HG02870 (cell line): Measurements from ENCODE around the gene SYT17.

ENCODE experiments used
- ATAC-seq: cut with Tn5 transposase; IDR thresholded peaks from one replicate; pipeline ENCODE4 v1.9.1; 2021; ENCODE audit warnings: mild to moderate bottlenecking, moderate library complexity; ENCODE audit not compliant: unreplicated experiment

The SYT17 gene

DNA sequence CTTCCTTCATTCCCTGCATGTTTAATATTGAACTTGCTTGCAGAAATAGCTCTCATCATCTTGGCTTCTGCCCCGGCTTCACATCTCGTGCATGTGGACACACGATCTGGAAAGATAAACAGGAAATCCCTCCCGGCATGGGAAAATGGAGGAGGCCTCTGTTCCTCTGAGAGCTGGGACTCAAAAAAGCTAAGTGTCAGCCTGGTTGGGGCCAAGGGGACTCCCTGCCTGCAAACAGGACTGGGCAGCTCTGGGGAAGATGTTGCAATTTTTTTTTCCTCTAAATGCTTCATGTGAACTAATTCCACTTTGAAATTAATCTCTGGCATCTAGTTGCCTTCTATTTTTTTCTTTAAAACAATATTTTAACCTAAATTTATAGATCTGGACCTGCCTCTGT is 29.4 kb upstream of the SYT17 start:
- no peak for ATAC-seq

DNA sequence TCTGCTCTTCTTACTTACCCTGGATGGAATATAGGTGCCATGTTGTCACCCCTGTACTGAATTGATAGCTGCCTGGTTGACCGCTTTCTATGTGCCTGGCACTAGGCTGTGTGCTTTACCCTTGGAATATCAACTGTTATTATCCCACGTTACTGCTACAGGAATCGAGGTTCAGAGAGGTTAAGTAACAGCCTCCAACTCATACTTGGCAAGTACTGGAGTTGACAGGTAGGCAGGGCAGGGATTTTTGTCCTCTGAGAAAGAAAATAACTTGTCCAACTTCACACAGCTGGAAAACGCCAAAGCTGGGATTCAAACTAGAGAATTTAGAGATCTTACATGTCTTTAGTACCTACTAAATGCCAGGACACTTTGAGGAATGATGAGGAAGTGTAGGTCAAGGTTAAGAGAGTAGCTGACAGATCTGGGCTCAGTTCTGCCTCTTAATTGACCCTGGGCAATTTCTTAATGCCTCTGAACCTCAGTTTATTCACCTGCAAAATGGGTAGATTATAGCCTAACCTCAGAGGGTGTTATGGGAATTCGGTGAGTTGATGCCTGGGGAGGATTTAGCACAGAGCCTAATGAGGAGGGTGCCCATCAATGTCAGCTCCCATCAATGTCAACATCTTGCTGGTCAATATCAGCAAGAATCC is 28.5 kb upstream of the SYT17 start:
- no peak for ATAC-seq

DNA sequence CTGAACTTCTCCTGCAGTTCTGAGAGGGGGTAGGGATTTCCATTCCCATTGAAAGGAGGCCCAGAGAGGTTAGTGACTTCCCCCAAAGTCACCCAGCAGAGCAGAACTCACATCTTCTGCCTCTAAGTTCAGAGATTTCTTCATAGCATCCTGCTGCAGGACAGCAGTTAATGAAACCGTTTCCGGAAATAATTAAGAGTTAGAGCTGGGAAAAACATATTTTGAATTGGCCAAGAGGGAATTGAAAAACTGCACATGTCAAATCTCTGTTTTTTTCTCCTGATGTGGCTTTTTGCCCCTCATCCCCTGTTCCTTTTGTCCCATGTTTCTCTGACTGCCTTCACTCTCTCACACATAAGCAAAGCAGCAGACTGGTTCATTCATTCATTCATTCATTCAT is 27.6 kb upstream of the SYT17 start:
- ATAC-seq, result no peak

DNA sequence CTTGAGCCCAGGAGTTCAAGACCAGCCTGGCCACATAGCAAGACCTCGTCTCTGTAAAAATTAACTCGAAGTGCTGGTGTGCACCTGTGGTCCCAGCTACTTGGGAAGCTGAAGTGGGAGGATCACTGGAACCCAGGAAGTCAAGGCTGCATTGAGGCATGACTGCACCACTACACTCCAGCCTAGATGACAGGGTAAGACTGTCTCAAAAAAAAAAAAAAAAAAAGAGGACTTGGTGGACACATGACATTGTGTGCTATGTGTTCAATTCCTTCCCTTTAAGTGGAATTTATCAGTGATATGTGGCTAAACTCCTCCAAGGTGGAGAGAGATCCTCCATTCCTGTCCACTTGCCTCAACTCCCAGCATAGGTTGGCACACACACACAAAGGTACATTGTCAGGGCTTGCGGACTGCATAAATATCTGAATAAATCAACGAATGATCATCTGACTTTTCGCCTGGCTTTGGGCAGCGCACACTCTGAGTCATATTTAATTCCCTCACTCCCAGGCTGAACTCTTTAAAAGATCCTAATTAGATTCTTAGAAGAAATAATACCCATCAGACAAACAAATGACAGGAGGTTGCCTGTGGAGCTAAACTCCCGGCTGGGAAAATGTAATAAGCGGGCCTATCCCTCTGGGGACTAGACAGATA is 25.0 kb upstream of the SYT17 start:
- no peak for ATAC-seq

DNA sequence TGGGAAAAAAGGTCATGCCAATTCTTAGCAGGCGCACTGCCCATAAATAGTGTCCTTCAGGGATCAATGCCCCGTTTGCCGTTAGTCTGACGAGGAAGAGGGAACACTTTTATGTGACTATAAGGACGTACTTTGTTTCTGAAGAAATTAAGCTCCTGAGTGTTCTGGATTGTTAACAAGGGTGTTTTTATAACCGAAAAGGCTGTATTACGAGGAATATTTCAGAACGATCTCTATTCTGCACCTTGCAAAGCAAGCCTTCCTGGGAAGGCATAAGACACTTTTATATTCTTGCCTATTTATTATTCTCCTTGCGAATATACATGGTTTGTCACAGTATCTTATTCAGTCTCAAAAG is 24.5 kb upstream of the SYT17 start:
- no peak for ATAC-seq

DNA sequence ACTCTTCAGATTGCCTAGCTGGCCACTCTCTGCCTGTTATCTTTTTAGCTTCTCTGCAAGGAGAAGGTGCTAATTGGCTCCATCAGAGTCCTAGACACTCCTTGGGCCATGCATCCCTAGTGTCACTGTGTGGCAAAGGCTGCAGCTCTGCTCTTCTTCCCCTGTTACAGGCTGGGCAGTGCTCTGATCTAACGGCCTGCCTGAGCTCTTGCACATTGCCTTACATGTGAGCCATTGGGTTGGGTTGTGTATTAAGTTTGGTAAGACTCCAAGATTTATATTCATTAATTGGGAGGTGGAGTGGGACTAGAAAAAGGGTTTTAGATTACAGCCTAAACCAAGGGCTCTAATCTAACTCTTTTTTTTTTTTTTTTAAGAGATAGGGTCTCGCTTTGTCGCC is 23.0 kb upstream of the SYT17 start:
- ATAC-seq, result no peak

DNA sequence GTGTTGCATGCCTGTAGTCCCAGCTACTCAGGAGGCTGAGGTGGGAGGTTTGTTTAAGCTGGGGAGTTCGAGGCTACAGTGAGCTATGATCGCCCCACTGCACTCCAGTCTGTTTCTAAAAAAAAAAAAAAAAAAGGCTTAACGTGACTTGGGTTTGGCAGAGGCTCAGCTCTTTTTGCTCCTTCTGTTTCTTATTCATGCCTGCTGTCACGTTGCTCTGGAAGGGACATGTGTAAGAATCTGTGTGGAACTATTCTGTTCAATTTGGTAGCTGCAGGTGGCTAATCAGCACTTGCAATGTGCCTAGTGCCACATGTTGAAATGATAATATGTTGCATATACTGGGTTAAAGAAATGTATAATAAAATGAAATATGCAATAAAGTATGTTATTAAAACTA is 20.9 kb upstream of the SYT17 start:
- ATAC-seq, result no peak

DNA sequence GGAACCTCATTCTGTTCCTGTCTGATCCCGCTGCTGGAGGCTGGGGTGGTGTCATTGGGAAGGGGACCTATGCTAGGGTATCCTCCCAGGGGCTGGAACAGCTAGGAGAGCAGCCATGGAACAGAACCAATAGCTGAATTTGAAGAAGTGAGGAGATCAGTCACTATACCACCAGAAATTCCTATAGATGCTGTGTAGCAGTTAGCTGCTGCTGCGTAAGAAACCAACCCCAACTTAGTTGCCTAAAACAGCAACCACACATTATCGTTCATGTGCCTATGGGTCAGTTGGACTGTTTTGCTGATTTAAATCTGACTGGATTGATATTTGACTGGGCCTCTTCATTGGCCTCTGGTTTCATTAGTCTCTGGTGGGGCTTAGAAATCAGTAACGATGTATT is 20.4 kb upstream of the SYT17 start:
- ATAC-seq, result no peak

DNA sequence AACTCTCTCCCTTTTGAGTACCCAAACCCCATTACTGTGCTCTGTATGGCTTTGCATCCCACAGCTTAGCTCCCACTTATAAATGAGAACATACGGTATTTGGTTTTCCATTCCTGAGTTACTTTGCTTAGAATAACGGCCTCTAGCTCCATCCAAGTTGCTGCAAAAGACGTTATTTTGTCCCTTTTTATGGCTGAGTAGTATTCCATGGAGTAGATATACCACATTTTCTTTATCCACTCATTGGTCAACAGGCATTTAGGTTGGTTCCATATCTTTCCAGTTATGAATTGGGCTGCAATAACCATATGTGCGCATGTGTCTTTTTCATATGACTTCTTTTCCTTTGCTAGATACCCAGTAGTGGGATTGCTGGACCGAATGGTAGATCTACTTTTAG is 19.9 kb upstream of the SYT17 start:
- ATAC-seq, result no peak

DNA sequence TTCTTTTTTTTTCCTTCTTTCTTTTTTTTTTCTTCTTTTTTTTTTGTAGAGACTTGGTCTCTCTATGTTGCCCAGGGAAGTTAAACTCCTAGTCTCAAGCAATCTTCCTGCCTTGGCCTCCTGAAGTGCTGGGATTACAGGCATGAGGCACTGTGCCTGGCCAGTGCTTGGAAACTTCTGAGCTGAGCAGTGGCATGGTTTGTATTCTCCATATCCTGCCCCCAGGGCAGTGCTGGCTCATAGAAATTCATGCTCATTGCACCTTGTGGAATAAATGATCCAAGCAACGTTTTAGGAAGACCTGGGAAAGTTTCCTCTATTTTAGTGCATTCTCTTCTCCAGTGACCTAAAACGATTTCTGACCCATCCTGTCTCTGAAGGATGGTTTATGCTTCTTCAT is 16.7 kb upstream of the SYT17 start:
- no peak for ATAC-seq

DNA sequence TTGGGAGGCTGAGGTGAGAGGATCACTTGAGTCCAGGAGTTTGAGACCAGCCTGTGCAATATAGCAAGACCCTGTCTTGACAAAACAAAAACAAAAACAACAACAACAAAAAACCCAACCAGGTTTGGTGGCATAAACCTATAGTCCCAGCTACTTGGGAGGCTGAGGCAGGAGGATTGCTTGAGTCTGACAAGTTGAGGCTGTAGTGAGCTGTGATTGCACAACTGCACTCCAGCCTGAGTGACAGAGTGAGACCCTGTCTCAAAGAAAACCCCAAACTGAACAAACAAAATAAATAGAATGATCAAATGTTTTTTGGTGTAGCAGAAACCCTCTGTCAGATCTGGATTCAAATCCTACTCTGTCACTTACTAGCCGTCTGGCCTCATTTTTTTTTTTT is 16.0 kb upstream of the SYT17 start:
- ATAC-seq, result no peak

DNA sequence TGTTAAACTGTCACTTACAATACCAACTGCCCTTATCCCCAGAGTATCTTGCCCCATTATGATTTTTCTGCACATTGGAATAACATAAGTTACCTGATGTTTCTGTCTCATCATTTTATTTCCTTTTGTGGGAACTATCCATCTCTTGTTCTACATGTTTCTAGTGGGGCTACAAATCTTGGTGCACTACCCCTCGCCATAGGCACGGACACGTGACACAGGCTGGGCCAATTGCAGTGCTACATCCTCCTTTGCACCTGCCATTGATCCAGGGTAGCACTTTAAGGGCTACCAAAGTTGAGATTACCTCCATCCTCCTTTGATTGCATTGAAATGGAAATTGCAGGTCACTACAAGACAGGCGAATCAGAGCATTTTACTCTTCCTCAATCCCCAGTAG is 14.2 kb upstream of the SYT17 start:
- no peak for ATAC-seq

DNA sequence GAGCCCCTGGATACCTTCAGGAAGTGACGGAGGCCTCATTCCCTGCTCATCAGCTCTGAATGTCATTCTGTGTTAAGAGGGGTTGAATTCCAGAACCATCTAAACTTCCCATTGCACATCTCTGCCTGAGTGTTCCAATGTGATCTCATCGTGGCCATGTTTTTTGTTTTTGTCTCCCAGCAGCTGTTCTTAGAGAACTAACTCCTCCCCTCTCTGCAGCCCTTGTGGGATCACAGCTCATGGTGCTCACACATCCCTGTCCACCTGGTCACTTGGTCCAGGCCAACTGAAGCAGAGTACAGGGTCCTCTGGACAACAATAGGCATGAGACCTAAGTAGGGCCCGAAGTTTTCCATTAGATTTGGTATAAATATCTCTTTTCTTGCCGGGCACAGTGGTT is 6.0 kb upstream of the SYT17 start:
- ATAC-seq, result no peak

DNA sequence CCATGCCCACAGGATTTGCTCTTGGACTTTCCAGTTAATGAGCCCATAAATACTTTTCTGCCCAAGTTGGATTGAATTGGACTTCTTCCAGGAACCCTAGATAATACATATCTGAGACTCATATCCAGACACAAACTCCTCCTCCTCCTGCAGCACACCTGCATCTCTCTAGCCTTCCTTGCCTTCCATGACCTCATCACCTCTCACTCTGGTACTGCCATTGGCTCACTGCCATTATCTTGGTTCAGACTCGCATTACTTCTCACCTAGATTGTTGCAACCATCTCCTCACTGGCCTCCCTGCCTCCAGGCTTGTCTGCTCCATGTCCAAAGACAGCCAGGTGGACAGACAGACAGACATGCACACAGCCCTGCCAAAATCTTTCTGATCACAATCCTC is 4.8 kb upstream of the SYT17 start:
- no peak for ATAC-seq

DNA sequence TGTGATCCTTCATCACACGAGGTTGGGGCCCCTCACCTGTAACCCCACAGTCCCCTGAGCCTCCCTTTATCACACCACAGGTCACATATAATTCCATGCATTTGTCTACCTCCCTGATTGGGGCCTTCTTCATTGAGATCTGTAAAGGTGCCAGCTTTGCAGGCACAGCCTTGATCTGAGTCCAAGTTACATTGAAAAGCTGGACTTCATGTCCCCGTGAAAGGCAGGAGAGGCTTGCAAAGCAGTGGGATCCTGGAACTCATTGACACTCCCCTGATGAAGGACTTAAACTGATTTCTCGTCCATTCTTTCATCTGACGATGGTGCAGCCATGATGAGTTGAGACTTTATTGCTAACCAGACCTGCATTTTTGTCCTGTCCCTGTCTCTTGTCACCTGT is 3.8 kb upstream of the SYT17 start:
- ATAC-seq, result no peak

DNA sequence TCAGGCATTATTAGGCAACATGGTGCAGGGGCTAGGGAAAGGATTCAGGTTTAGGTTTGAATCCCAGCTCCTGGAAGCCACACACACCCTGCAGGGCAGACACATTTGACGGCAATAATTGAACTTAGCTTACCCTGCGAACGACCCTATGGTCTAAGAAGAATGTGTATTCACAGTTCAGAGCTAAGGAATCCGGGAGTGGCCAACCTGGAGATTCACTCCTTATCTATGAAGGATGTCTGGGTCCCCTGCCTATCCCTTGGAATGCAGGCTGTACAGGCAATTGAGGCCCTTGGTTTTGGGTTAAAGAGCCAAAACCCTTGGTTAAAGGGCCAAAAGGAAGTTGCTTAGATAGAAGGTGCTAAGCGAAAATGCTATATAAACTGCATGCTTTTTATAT is 2.9 kb upstream of the SYT17 start:
- ATAC-seq, result no peak

DNA sequence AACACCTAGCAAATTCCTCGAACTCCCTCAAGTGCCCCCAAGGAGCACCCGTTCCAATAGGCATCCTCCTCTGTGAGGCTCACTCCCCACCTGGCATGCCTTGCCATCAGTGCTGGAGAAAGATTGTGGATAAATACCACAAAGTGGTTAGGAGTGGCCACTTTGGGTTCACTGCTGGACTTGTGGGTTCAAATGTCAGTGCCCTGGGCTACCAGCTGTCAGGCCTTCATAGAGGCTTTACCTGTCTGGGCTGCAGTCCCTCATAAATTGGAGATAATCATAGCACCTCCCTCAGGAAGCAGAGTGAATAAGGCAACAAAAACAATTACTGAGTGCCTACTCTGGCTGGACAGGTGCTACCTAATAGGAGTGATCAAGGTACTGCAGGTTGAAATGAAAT is 1.5 kb upstream of the SYT17 start:
- no peak for ATAC-seq

DNA sequence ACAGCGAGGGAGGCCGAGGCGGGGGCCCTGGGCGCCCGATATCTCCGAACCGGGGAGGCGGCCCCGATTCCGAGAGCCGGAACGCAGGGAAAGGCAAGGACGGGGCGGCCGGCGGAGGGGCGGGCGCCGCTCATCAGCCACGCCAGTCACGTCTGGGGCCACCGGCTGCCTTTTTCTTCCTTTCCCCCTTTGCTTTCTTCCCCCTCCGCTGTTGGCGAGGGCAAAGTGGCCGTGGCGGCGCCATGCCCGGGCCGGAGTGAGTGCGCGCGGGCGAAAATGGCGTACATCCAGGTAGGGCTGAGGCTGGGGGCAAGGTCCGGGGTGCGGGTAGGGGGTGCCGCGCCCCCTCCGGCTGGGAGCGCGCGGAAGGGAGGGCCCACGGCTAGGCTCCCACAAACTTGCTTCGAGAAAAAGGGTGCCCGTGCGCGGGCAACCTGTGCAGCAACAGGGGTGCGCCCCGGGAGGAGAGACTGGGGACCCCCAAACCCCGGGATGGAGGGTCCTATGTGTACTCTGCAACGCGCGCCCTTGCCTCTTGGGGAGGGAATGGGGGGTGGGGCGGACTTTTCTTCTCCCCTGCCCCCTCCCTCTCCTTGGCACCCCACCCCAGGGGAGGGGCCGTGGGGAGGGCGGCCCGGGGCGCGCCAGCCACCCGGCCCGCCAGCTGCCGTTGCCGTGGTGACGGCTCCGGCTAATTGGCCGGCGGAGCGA is 486 bp downstream of the SYT17 start:
- no peak for ATAC-seq

DNA sequence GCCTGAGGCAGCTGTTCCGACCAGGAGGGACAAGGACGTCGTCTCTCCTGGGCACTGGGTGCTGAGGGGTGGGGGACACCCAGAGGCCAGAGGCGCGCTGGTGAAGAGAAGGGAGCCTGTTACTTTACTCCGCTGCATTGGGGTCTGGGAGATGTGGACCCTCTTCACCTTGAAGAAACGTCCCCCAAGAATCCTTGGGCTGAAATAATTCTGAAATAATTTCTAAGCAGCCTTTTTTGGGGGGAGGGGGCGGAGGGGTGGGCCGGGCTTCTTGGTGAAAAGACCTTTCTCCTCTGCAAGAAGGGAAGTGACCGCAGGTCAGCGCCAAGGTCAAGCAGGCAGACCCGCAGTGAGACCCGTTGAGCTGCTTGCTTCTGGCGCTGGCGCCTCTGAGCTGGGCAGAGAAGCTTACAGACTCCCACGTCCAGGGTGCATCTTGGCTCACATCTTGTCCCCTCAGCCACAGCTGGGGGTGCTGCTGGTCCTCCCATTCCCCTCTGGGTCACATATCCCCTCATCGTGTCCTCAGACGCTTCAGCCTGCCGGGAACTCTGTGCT is 1.1 kb downstream of the SYT17 start:
- no peak for ATAC-seq

DNA sequence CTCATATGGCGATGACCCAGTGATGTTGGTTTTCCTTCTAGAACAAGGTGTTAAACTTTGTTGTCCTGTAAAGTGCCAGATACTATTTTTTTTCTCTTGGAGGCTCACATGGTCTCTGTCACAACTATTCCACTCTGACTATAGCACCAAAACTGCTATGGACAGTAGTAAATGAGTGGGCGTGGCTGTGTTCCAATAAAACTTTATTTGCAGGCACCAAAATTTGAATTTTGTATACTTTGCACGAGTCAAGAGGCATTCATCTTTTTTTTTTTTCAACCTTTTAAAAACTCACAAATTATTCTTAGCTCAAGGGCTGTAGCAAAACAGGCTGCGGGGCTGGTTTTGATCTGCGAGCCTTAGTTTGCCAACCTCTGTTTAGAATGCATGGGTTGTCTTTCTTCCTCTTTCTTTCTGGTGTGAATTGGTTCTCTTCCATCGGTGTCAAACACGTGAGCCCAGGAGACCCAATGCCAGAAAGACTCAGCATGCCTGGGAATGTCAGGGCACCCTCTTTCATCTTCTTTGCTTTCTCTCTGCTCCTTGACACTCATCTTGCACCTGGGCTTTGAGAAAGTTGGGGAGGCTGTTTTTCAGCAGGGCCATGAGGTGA is 2.1 kb downstream of the SYT17 start:
- ATAC-seq, result no peak

DNA sequence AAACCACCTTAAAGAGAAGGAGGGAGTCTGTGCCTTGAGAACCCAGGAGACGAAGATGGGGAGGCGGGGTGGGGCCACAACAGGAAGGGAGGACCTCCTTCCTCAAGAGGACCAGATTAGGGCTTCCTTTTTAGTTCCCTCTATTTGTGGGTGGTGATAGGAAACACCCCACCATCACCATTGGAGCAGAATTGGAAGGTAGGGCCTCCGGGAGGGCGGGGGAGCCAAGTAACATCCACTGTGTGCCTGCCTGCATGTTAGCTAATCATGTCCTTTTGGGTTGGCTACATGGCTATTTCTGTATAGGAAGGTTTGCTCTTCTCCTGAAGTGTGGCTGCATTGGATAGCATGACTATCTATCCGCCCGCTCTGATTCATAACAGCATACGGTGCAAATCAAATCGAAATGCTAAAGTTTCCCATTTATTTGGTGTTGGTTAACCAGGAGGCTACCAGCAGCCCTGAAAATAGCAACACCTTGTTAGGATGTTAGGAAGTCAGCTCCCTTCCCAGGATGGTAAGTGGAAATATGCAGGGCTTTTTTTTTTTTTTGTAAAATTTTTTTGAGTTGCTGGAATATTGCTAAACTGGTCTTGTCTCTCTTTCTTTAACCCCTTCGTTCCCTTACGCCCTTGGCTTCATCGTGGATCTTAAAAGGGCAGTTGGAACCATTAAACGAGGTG is 4.2 kb downstream of the SYT17 start:
- ATAC-seq, result no peak
